ENCODE results near the gene MORN1. TPM values are rescaled to one million over a fixed set of nuclear protein-coding genes. Genes with fewer than 3 reads are reported as not detected.

The MORN1 gene
- total and polyA plus RNA-seq, 2 of the 8 experiments (the other 6 are each of a cell fraction or from before 2014, with no cell fraction given): 5.0 to 9.1 TPM

DNA sequence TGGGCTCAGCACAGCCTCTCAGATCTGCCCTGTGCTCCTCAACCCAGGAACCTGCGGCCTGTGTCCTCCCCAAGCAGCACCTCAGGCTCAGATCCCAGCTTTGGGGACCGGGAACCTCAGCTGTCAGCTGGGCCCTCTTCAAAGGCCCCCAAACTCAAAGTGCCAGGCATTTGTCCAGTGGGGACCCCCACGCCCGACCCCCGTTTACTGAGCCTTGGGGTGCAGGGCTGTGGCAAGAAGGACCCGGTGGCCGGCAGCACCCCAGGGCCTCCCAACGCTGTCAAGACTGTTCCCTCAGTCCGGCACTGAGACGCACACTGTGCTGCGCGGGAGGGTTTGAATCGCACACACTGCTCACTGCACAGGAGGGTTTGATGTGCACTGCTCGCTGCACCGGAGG, 35.0 kb downstream of the MORN1 start:
- H3K4ac ChIP-seq (replicated peaks; ENCODE audit: insufficient read length, low read depth, low read length): no peak overlapping the region
- no peak for FAIRE-seq
- H2AK5ac ChIP-seq (ENCODE audit: low read depth, low read length): no peak overlapping the region
- no peak overlapping the region for H4K91ac ChIP-seq (replicated peaks; ENCODE audit: insufficient read length, low read length)
- no peak overlapping the region for H3K18ac ChIP-seq (ENCODE audit: extremely low read depth, low read length)
- H2BK120ac ChIP-seq (replicated peaks; ENCODE audit: low read depth, low read length): no peak overlapping the region
- H3K27ac ChIP-seq (ENCODE audit: low read depth, low read length): no peak overlapping the region; the same call in 1 of the 2 replicates
- H3K23me2 ChIP-seq (ENCODE audit: low read depth, low read length): no peaks in the 10 kb centered on the region
- no peak overlapping the region for H2BK12ac ChIP-seq (ENCODE audit: low read depth, low read length)
- no peak overlapping the region for H3K23ac ChIP-seq (ENCODE audit: insufficient read length)
- no peaks in the 10 kb centered on the region for H4K20me1 ChIP-seq (replicated peaks in 1 of 2; ENCODE audit: control insufficient read depth in 1 of 2, insufficient read depth in 2 of 2, low read length in 2 of 2)
- no peak overlapping the region for H2BK15ac ChIP-seq (ENCODE audit: low read length)
- no peak overlapping the region for H4K5ac ChIP-seq (ENCODE audit: insufficient read length, low read depth, low read length)
- no peak overlapping the region for H3K4me2 ChIP-seq (ENCODE audit: insufficient read depth in 1 of 2, low read depth in 2 of 2, low read length in 2 of 2)
- H3K36me3 ChIP-seq (ENCODE audit: control insufficient read depth in 2 of 4, insufficient read depth in 4 of 4, low read length in 3 of 4): no peaks in the 10 kb centered on the region
- H3K9ac ChIP-seq (replicated peaks in 1 of 4; ENCODE audit: extremely low read depth in 1 of 4, low read depth in 3 of 4, low read length in 3 of 4): no peak overlapping the region
- no peak overlapping the region for H2BK20ac ChIP-seq (ENCODE audit: low read length)
- DNase-seq (ENCODE audit: low read depth in 1 of 2, low spot score in 2 of 2): no peak
- no peak overlapping the region for H3K56ac ChIP-seq (replicated peaks; ENCODE audit: insufficient read length, low read depth, low read length)
- H4K8ac ChIP-seq (ENCODE audit: extremely low read depth, insufficient read depth, low read length): no peak overlapping the region
- H3K79me1 ChIP-seq (ENCODE audit: low read depth, low read length): no peaks in the 10 kb centered on the region
- H3K4me1 ChIP-seq (replicated peaks in 1 of 4; ENCODE audit: control insufficient read depth in 3 of 4, insufficient read depth in 4 of 4, low read length in 3 of 4): no peaks in the 10 kb centered on the region; a peak in 1 of 7 replicates
- ChIA-PET CTCF (ENCODE audit: partially characterized antibody) (interaction anchor here (1.9 kb wide), 1 partner anchor 45 kb away, joined by 5 read pairs; no protein-coding TSS in a partner anchor), POLR2A (ENCODE audit: partially characterized antibody) (interaction anchor here (0.6 to 1.1 kb wide), 3 partner anchors 22 to 151 kb away, joined by 3 read pairs; no protein-coding TSS in a partner anchor)
- H2BK5ac ChIP-seq (ENCODE audit: low read depth, low read length): no peak overlapping the region
- H3K9me3 ChIP-seq (ENCODE audit: insufficient read depth in 2 of 2, low read depth in 1 of 2, low read length in 1 of 2): no peaks in the 10 kb centered on the region
- no peaks in the 10 kb centered on the region for H3K79me2 ChIP-seq (ENCODE audit: control insufficient read depth in 1 of 2, insufficient read depth in 2 of 2, low read length in 2 of 2)
- WGBS, 2 experiments (ENCODE audit: extremely low coverage in 1 of 2, insufficient coverage in 1 of 2, insufficient read length in 1 of 2, insufficient replicate concordance in 2 of 2, low coverage in 1 of 2, low lambda C conversion rate in 2 of 2, missing lambda C conversion rate in 1 of 2): 93% methylated on average over 15 of the region's 15 CpGs; no CpG with 5 or more reads in 1 of the 2 experiments
- H3K27me3 ChIP-seq (replicated peaks in 1 of 4; ENCODE audit: control insufficient read depth in 3 of 4, extremely low read depth in 1 of 4, insufficient read depth in 3 of 4, low read length in 3 of 4): no peaks in the 10 kb centered on the region
- H2AFZ ChIP-seq (ENCODE audit: low read length): no peak overlapping the region
- H3K4me3 ChIP-seq (ENCODE audit: extremely low read depth in 1 of 4, insufficient read depth in 2 of 4, low read depth in 3 of 4, low read length in 4 of 4): no peak overlapping the region
- H3K14ac ChIP-seq (ENCODE audit: insufficient read length): no peak overlapping the region
- TF ChIP-seq KDM1A (IDR thresholded peaks at IDR 0.05; ENCODE audit: borderline replicate concordance, low read length) (no peak), JUN (IDR thresholded peaks at IDR 0.05; ENCODE audit: low read depth, low read length) (no peak), MAFK (IDR thresholded peaks at IDR 0.05; ENCODE audit: low read depth, low read length) (no peak), SRF (IDR thresholded peaks at IDR 0.05; ENCODE audit: low read depth, low read length) (no peak), SUZ12 (IDR thresholded peaks at IDR 0.05; ENCODE audit: low read length) (no peak), BCL11A (IDR thresholded peaks at IDR 0.05; ENCODE audit: low read depth in 2 of 2, low read length in 2 of 2) (no peak), BRCA1 (IDR thresholded peaks at IDR 0.05; ENCODE audit: low read depth, low read length) (no peak), TBP (IDR thresholded peaks at IDR 0.05; ENCODE audit: low read depth, low read length) (no peak), SIN3A (conservative IDR thresholded peaks at IDR 0.05 in 1 of 2, IDR thresholded peaks at IDR 0.05 in 1 of 2; ENCODE audit: low read depth in 1 of 2, low read length in 2 of 2) (no peak), NANOG (IDR thresholded peaks at IDR 0.05; ENCODE audit: insufficient read depth, low read depth, low read length, poor library complexity, severe bottlenecking) (no peak), BACH1 (IDR thresholded peaks at IDR 0.05; ENCODE audit: low read length) (no peak), POLR2A (IDR thresholded peaks at IDR 0.05; ENCODE audit: control extremely low read depth in 1 of 2, low read depth in 2 of 2, low read length in 2 of 2) (no peak)
- TF ChIP-seq, protein P1, sequence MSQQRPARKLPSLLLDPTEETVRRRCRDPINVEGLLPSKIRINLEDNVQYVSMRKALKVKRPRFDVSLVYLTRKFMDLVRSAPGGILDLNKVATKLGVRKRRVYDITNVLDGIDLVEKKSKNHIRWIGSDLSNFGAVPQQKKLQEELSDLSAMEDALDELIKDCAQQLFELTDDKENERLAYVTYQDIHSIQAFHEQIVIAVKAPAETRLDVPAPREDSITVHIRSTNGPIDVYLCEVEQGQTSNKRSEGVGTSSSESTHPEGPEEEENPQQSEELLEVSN (IDR thresholded peaks at IDR 0.05): no peak
- TF ChIP-seq, protein P2, sequence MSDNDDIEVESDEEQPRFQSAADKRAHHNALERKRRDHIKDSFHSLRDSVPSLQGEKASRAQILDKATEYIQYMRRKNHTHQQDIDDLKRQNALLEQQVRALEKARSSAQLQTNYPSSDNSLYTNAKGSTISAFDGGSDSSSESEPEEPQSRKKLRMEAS (IDR thresholded peaks at IDR 0.05): no peak

All from H1 (cell line).